Upper lobe of left lung (tissue), 6 donors: ENCODE measurements around the gene EIF5A2. TPM values are rescaled to one million over a fixed set of nuclear protein-coding genes. Genes with fewer than 3 reads are reported as not detected.
A peak's percentile ranks its signal among the peaks of the same experiment; 100 is the strongest.
"Not testable (repeated sequence)": the region's sequence is repeated elsewhere in the genome, so short reads cannot be mapped to it uniquely, and the experiment has no call there.

Experiments used
- ATAC-seq, 2 donors: fragments of 200-7000 bp; cut with Tn5 transposase; one replicate each; pipeline ENCODE4 v1.9.1; 2022; ENCODE audit warnings: mild to moderate bottlenecking in 2 of 2, moderate library complexity in 2 of 2; ENCODE audit not compliant: low FRiP score in 2 of 2
- DNase-seq, 2 donors: peaks; one replicate each; pipeline ENCODE4 v3.0.0-alpha.2; 2019 to 2020
- H3K27ac ChIP-seq, 4 donors: fragments of 200-600 bp; sonication (generic); one replicate each; pipeline ENCODE4 v1.5.1; 2016 to 2019
- H3K27me3 ChIP-seq, 4 donors: fragments of 200-600 bp; sonication (generic); one replicate each; pipeline ENCODE4 v1.5.1; 2017 to 2019
- H3K36me3 ChIP-seq, 4 donors: fragments of 200-600 bp; sonication (generic); one replicate each; pipeline ENCODE4 v1.5.1; 2016 to 2019
- H3K4me1 ChIP-seq, 4 donors: fragments of 200-600 bp; sonication (generic); one replicate each; pipeline ENCODE4 v1.5.1; 2018 to 2019
- H3K4me3 ChIP-seq, 4 donors: fragments of 200-600 bp; sonication (generic); one replicate each; pipeline ENCODE4 v1.5.1; 2017 to 2019; ENCODE audit warnings: mild to moderate bottlenecking in 2 of 4, moderate library complexity in 1 of 4
- H3K9me3 ChIP-seq, 4 donors: fragments of 200-600 bp; sonication (generic); one replicate each; pipeline ENCODE4 v1.5.1; 2018 to 2019
- CTCF ChIP-seq, 6 experiments: fragments of 450-650 bp in 4 of 6; fragments of 200-600 bp in 2 of 6; sonication (generic) in 2 of 6; IDR thresholded peaks; one replicate each; pipeline ENCODE4 v1.5.1; 2016 to 2019; ENCODE audit warnings: antibody characterized with exemption in 6 of 6
- EP300 ChIP-seq, 4 donors: sonication (generic); formaldehyde crosslinking; IDR thresholded peaks; one replicate each; pipeline ENCODE4 v1.5.1; 2017; ENCODE audit warnings: antibody characterized with exemption in 4 of 4, control low read depth in 2 of 4
- POLR2A ChIP-seq, 4 donors: fragments of 450-650 bp; IDR thresholded peaks; one replicate each; pipeline ENCODE4 v1.5.1; 2016 to 2017; ENCODE audit warnings: antibody characterized with exemption in 4 of 4, mild to moderate bottlenecking in 2 of 4
- POLR2AphosphoS5 ChIP-seq, 2 donors: sonication (generic); formaldehyde crosslinking; IDR thresholded peaks; one replicate each; pipeline ENCODE4 v1.5.1; 2017; ENCODE audit warnings: antibody characterized with exemption in 2 of 2
- WGBS, 2 donors: methylation state at CpG; one replicate each; pipeline ENCODE4 v1.1.5; 2017 to 2018; 5-methylcytosine and 5-hydroxymethylcytosine counted together
- total RNA-seq, 6 donors: library from RNA; depleted of rRNA in 4 of 6; stranded (reverse); fragments of >200 nt in 4 of 6; gene quantifications; one replicate each; pipeline versions ENCODE4 v1.1.0 to v1.2.1, GENCODE V29; 2016 to 2021
- donor health status: DM: no; HTN: no; CAD: no; lungs with moderate emphysema.
- donor health status: DM: no; HTN: yes; CAD: no; lungs with severe emphysema.

The EIF5A2 gene
- total RNA-seq, 6 donors from 2014 or later, result 2.0 to 6.2 (median 2.9) TPM; not detected in 2

- no peak for ATAC-seq
- H3K4me3 ChIP-seq, result no peak overlapping the region
- H3K9me3 ChIP-seq, result no peaks in the 10 kb centered on the region
- no peaks in the 10 kb centered on the region for H3K36me3 ChIP-seq
- DNase-seq, result no peak
- TF ChIP-seq POLR2A (IDR thresholded peaks at IDR 0.05) (no peak), POLR2AphosphoS5 (IDR thresholded peaks at IDR 0.05) (no peak), CTCF (IDR thresholded peaks at IDR 0.05) (no peak), EP300 (IDR thresholded peaks at IDR 0.05) (no peak)
- 77 to 95% methylated on average over 1 of the region's 1 CpG for WGBS, 2 donors
- no peaks in the 10 kb centered on the region for H3K27me3 ChIP-seq
- H3K27ac ChIP-seq, result no peak overlapping the region
- H3K4me1 ChIP-seq, result no peaks in the 10 kb centered on the region
These were observed 11.7 kb downstream of the EIF5A2 start for GRCh38 chr3:170896781-170897180.

GRCh38 chr3:170896333-170896732 is 12.1 kb downstream of the EIF5A2 start:
- not testable (repeated sequence) for H3K36me3 ChIP-seq, DNase-seq, H3K4me1 ChIP-seq, ATAC-seq, H3K4me3 ChIP-seq, H3K9me3 ChIP-seq, H3K27ac ChIP-seq, H3K27me3 ChIP-seq
- 79 to 97% methylated on average over 6 of the region's 6 CpGs for WGBS, 2 donors

- Histone ChIP-seq H3K27ac (no peak overlapping the region), H3K4me3 (no peak overlapping the region), H3K4me1 (no peaks in the 10 kb centered on the region), H3K27me3 (no peaks in the 10 kb centered on the region), H3K9me3 (no peaks in the 10 kb centered on the region), H3K36me3 (no peaks in the 10 kb centered on the region)
- TF ChIP-seq CTCF (IDR thresholded peaks at IDR 0.05) (no peak), POLR2AphosphoS5 (IDR thresholded peaks at IDR 0.05) (no peak), POLR2A (IDR thresholded peaks at IDR 0.05) (no peak), EP300 (IDR thresholded peaks at IDR 0.05) (no peak)
- WGBS, 2 donors, result 96% methylated on average over 8 of the region's 8 CpGs
- DNase-seq (no peak), ATAC-seq (no peak)
These were observed 14.5 kb downstream of the EIF5A2 start for GRCh38 chr3:170893895-170894294.

GRCh38 chr3:170889630-170890029 is 18.8 kb downstream of the EIF5A2 start:
- TF ChIP-seq EP300 (IDR thresholded peaks at IDR 0.05), result no peak
- no peak for TF ChIP-seq CTCF (IDR thresholded peaks at IDR 0.05)
- no peak for TF ChIP-seq POLR2AphosphoS5 (IDR thresholded peaks at IDR 0.05)
- TF ChIP-seq POLR2A (IDR thresholded peaks at IDR 0.05), result no peak
- Histone ChIP-seq H3K4me1 (no peaks in the 10 kb centered on the region), H3K36me3 (no peaks in the 10 kb centered on the region), H3K27ac (no peak overlapping the region), H3K27me3 (no peaks in the 10 kb centered on the region), H3K9me3 (no peaks in the 10 kb centered on the region), H3K4me3 (no peak overlapping the region)
- DNase-seq, result no peak
- 67 to 82% methylated on average over 1 of the region's 1 CpG for WGBS, 2 donors
- no peak for ATAC-seq

GRCh38 chr3:170889132-170889531 is 19.3 kb downstream of the EIF5A2 start:
- Histone ChIP-seq H3K27me3 (no peaks in the 10 kb centered on the region), H3K4me3 (no peak overlapping the region), H3K36me3 (no peaks in the 10 kb centered on the region), H3K4me1 (no peaks in the 10 kb centered on the region), H3K27ac (no peak overlapping the region), H3K9me3 (no peaks in the 10 kb centered on the region)
- TF ChIP-seq CTCF (IDR thresholded peaks at IDR 0.05) (no peak), EP300 (IDR thresholded peaks at IDR 0.05) (no peak), POLR2A (IDR thresholded peaks at IDR 0.05) (no peak), POLR2AphosphoS5 (IDR thresholded peaks at IDR 0.05) (no peak)
- no peak for ATAC-seq
- no peak for DNase-seq

GRCh38 chr3:170884109-170884930 is 24.1 kb downstream of the EIF5A2 start:
- H3K27ac ChIP-seq, ATAC-seq, H3K9me3 ChIP-seq, H3K4me3 ChIP-seq, H3K36me3 ChIP-seq, H3K4me1 ChIP-seq, H3K27me3 ChIP-seq: not testable (repeated sequence)
- DNase-seq, result peak in 1 of 2 donors; percentile 18
- WGBS, 2 donors, result 91 to 93% methylated on average over 15 to 22 of the region's 24 CpGs

- ATAC-seq, H3K36me3 ChIP-seq, H3K9me3 ChIP-seq, H3K4me1 ChIP-seq, H3K27ac ChIP-seq, H3K4me3 ChIP-seq, DNase-seq, H3K27me3 ChIP-seq: not testable (repeated sequence)
- WGBS, 2 donors, result no CpG with 5 or more reads among the region's 5 CpGs
These were observed 29.7 kb downstream of the EIF5A2 start for GRCh38 chr3:170878688-170879087.

GRCh38 chr3:170877311-170877710 is 31.1 kb downstream of the EIF5A2 start:
- not testable (repeated sequence) for H3K27me3 ChIP-seq
- WGBS, 2 donors, result 90 to 94% methylated on average over 6 of the region's 6 CpGs

More at GRCh38 chr3:170877311-170877710, 31.1 kb downstream of the EIF5A2 start:
- H3K36me3 ChIP-seq, ATAC-seq, H3K4me1 ChIP-seq, H3K27ac ChIP-seq, DNase-seq, H3K4me3 ChIP-seq, H3K9me3 ChIP-seq: not testable (repeated sequence)
